Peyer's patch (tissue), 4 donors: ENCODE results near the gene PDE6H. TPM values are rescaled to one million over a fixed set of nuclear protein-coding genes. Genes with fewer than 3 reads are reported as not detected.

ENCODE experiments used
- DNase-seq, 3 donors: peaks; one replicate each; pipeline ENCODE4 v3.0.0-alpha.2; 2017 to 2019
- H3K27ac ChIP-seq, 4 donors: fragments of 200-600 bp; sonication (generic); one replicate each; pipeline ENCODE4 v1.5.1; 2016 to 2019
- H3K27me3 ChIP-seq, 2 donors: fragments of 200-600 bp; sonication (generic); one replicate each; pipeline ENCODE4 v1.5.1; 2019
- H3K36me3 ChIP-seq, 3 donors: fragments of 200-600 bp; sonication (generic); one replicate each; pipeline ENCODE4 v1.5.1; 2016 to 2019
- H3K4me1 ChIP-seq, 4 donors: fragments of 200-600 bp; sonication (generic); one replicate each; pipeline ENCODE4 v1.5.1; 2016 to 2019
- H3K4me3 ChIP-seq, 4 donors: fragments of 200-600 bp; sonication (generic); 1 replicate in 3 of 4; 2 replicates in 1 of 4; pipeline ENCODE4 v1.5.1; 2016 to 2019; ENCODE audit warnings: mild to moderate bottlenecking in 1 of 4
- H3K9me3 ChIP-seq, 4 donors: fragments of 200-600 bp; sonication (generic); one replicate each; pipeline ENCODE4 v1.5.1; 2016 to 2019; ENCODE audit warnings: mild to moderate bottlenecking in 1 of 4
- CTCF ChIP-seq, 6 experiments: fragments of 450-650 bp in 4 of 6; fragments of 200-600 bp in 2 of 6; sonication (generic) in 1 of 6; IDR thresholded peaks; one replicate each; pipeline ENCODE4 v1.5.1; 2017 to 2019; ENCODE audit warnings: antibody characterized with exemption in 6 of 6, mild to moderate bottlenecking in 3 of 6, moderate library complexity in 1 of 6
- POLR2A ChIP-seq, 2 donors: fragments of 450-650 bp; IDR thresholded peaks; one replicate each; pipeline ENCODE4 v1.5.1; 2017; ENCODE audit warnings: antibody characterized with exemption in 2 of 2, mild to moderate bottlenecking in 2 of 2, moderate library complexity in 2 of 2
- total RNA-seq, 4 donors: library from RNA; depleted of rRNA; stranded (reverse); fragments of >200 nt; gene quantifications; one replicate each; pipeline ENCODE4 v1.1.0, GENCODE V29; 2016

PDE6H gene
- total RNA-seq, 4 donors from 2014 or later: not detected

GRCh38 chr12:14937014-14937413 lies 35.8 kb upstream of the PDE6H start:
- Histone ChIP-seq H3K27me3 (no peaks in the 10 kb centered on the region), H3K9me3 (no peaks in the 10 kb centered on the region), H3K27ac (no peak overlapping the region), H3K4me1 (peaks cover 0 to 3% (median 0%) of the 10 kb centered on the region in 4 donors), H3K4me3 (no peak overlapping the region), H3K36me3 (no peaks in the 10 kb centered on the region)
- no peak for DNase-seq
- TF ChIP-seq POLR2A (IDR thresholded peaks at IDR 0.05): no peak
- TF ChIP-seq CTCF (IDR thresholded peaks at IDR 0.05): no peak

GRCh38 chr12:14937689-14938088 lies 35.2 kb upstream of the PDE6H start:
- no peak for DNase-seq
- peaks cover 0 to 3% (median 0%) of the 10 kb centered on the region in 4 donors for H3K4me1 ChIP-seq
- TF ChIP-seq POLR2A (IDR thresholded peaks at IDR 0.05) (no peak), CTCF (IDR thresholded peaks at IDR 0.05) (no peak)
- H3K36me3 ChIP-seq: peaks cover 0 to 3% (median 0%) of the 10 kb centered on the region in 3 donors
- no peak overlapping the region for H3K4me3 ChIP-seq
- H3K9me3 ChIP-seq: no peaks in the 10 kb centered on the region
- no peaks in the 10 kb centered on the region for H3K27me3 ChIP-seq
- no peak overlapping the region for H3K27ac ChIP-seq

GRCh38 chr12:14938301-14938700 lies 34.5 kb upstream of the PDE6H start, which contains the start of gene ERP27:
TSS of gene ERP27 (minus strand) at chr12:14938537. CDS start at chr12:14938508, 29 bp downstream.
- DNase-seq: no peak
- Histone ChIP-seq H3K4me1 (peaks cover 0 to 3% (median 0%) of the 10 kb centered on the region in 4 donors), H3K27me3 (no peaks in the 10 kb centered on the region), H3K36me3 (peaks cover 0 to 6% (median 0%) of the 10 kb centered on the region in 3 donors), H3K27ac (no peak within 1 kb of the TSS), H3K4me3 (no peak within 1 kb of the TSS), H3K9me3 (no peaks in the 10 kb centered on the region)
- TF ChIP-seq CTCF (IDR thresholded peaks at IDR 0.05) (no peak), POLR2A (IDR thresholded peaks at IDR 0.05) (no peak)

- H3K4me3 ChIP-seq: no peak overlapping the region
- TF ChIP-seq CTCF (IDR thresholded peaks at IDR 0.05) (no peak), POLR2A (IDR thresholded peaks at IDR 0.05) (no peak)
Measured at GRCh38 chr12:14941369-14941768, 31.5 kb upstream of the PDE6H start.

GRCh38 chr12:14942196-14942931 lies 30.5 kb upstream of the PDE6H start:
- Histone ChIP-seq H3K27me3 (no peaks in the 10 kb centered on the region), H3K27ac (no peak overlapping the region), H3K4me3 (no peak overlapping the region), H3K4me1 (peaks cover 0 to 3% (median 0%) of the 10 kb centered on the region in 4 donors), H3K9me3 (no peaks in the 10 kb centered on the region), H3K36me3 (peaks cover 0 to 6% (median 0%) of the 10 kb centered on the region in 3 donors)
- TF ChIP-seq POLR2A (IDR thresholded peaks at IDR 0.05): no peak
- DNase-seq: no peak

More at GRCh38 chr12:14941369-14941768, 31.5 kb upstream of the PDE6H start:
- H3K4me1 ChIP-seq: peaks cover 0 to 3% (median 0%) of the 10 kb centered on the region in 4 donors
- H3K27me3 ChIP-seq: no peaks in the 10 kb centered on the region
- no peaks in the 10 kb centered on the region for H3K9me3 ChIP-seq
- DNase-seq: no peak
- no peak overlapping the region for H3K27ac ChIP-seq
- H3K36me3 ChIP-seq: peaks cover 0 to 6% (median 0%) of the 10 kb centered on the region in 3 donors

- Histone ChIP-seq H3K4me3 (no peak overlapping the region), H3K36me3 (peaks cover 0 to 6% (median 0%) of the 10 kb centered on the region in 3 donors), H3K27ac (peak overlapping the region in 1 of 4 donors; percentile 30), H3K4me1 (peaks cover 0 to 18% (median 8%) of the 10 kb centered on the region in 4 donors), H3K27me3 (no peaks in the 10 kb centered on the region), H3K9me3 (no peaks in the 10 kb centered on the region)
- TF ChIP-seq POLR2A (IDR thresholded peaks at IDR 0.05) (no peak), CTCF (IDR thresholded peaks at IDR 0.05) (no peak)
- no peak for DNase-seq
Measured at GRCh38 chr12:14946162-14946561, 26.7 kb upstream of the PDE6H start.
